Trophoblast cell (in vitro differentiated cells and primary cell): ENCODE measurements around the gene RNU6-9.

ENCODE experiments used
- DNase-seq, 2 donors: peaks; one replicate each; pipeline ENCODE4 v3.0.0-alpha.2; 2016
- H2AFZ ChIP-seq: 2 replicates; pipeline ENCODE4 v1.6.1; 2013; ENCODE audit warnings: low read length, moderate library complexity, mild to moderate bottlenecking; ENCODE audit not compliant: insufficient read depth, poor library complexity
- H2AK5ac ChIP-seq: 2 replicates; pipeline ENCODE4 v1.6.1; 2013; ENCODE audit warnings: mild to moderate bottlenecking, low read length
- H2BK120ac ChIP-seq: 2 replicates; pipeline ENCODE4 v1.6.1; 2013; ENCODE audit warnings: low read length, mild to moderate bottlenecking, moderate library complexity; ENCODE audit not compliant: insufficient read depth, poor library complexity
- H2BK12ac ChIP-seq: 2 replicates; pipeline ENCODE4 v1.6.1; 2013; ENCODE audit warnings: mild to moderate bottlenecking, low read length, moderate library complexity
- H2BK5ac ChIP-seq: 2 replicates; pipeline ENCODE4 v1.6.1; 2013; ENCODE audit warnings: low read length, low read depth, moderate library complexity, mild to moderate bottlenecking; ENCODE audit not compliant: poor library complexity
- H3K14ac ChIP-seq: 2 replicates; pipeline ENCODE4 v1.6.1; 2013; ENCODE audit warnings: mild to moderate bottlenecking, low read length
- H3K18ac ChIP-seq: 2 replicates; pipeline ENCODE4 v1.6.1; 2013; ENCODE audit warnings: mild to moderate bottlenecking, low read length
- H3K23ac ChIP-seq: 2 replicates; pipeline ENCODE4 v1.6.1; 2013; ENCODE audit warnings: low read length
- H3K27ac ChIP-seq: 2 replicates; pipeline ENCODE4 v1.5.1; 2013; ENCODE audit warnings: low read depth, mild to moderate bottlenecking, inconsistent platforms, low read length, moderate library complexity
- H3K27me3 ChIP-seq: 2 replicates; pipeline ENCODE4 v1.6.1; 2013; ENCODE audit warnings: inconsistent platforms, mild to moderate bottlenecking, low read length, moderate library complexity; ENCODE audit not compliant: insufficient read depth
- H3K36me3 ChIP-seq, 2 experiments: 1 replicate in 1 of 2; 2 replicates in 1 of 2; pipeline ENCODE4 v1.6.1; 2013; ENCODE audit warnings: low read length in 2 of 2, mild to moderate bottlenecking in 2 of 2, moderate library complexity in 1 of 2; ENCODE audit not compliant: insufficient read depth in 2 of 2, control insufficient read depth in 1 of 2
- H3K4ac ChIP-seq: 2 replicates; pipeline ENCODE4 v1.6.1; 2013; ENCODE audit warnings: low read depth, mild to moderate bottlenecking, low read length, moderate library complexity
- H3K4me1 ChIP-seq, 2 experiments: 1 replicate in 1 of 2; 2 replicates in 1 of 2; pipeline ENCODE4 v1.6.1; 2013; ENCODE audit warnings: low read length in 2 of 2, mild to moderate bottlenecking in 2 of 2, moderate library complexity in 1 of 2; ENCODE audit not compliant: insufficient read depth in 2 of 2, control insufficient read depth in 1 of 2
- H3K4me2 ChIP-seq: 2 replicates; pipeline ENCODE4 v1.6.1; 2013; ENCODE audit warnings: inconsistent platforms, mild to moderate bottlenecking, low read length, moderate library complexity
- H3K4me3 ChIP-seq: 2 replicates; pipeline ENCODE4 v1.5.1; 2013; ENCODE audit warnings: mild to moderate bottlenecking, low read depth, low read length, inconsistent platforms
- H3K79me1 ChIP-seq: one replicate; pipeline ENCODE4 v1.6.1; 2013; ENCODE audit warnings: low read length
- H3K79me2 ChIP-seq: 2 replicates; pipeline ENCODE4 v1.6.1; 2013; ENCODE audit warnings: low read length, mild to moderate bottlenecking; ENCODE audit not compliant: control insufficient read depth, insufficient read depth, poor library complexity
- H3K9ac ChIP-seq: 2 replicates; pipeline ENCODE4 v1.6.1; 2013; ENCODE audit warnings: mild to moderate bottlenecking, low read length
- H3K9me3 ChIP-seq: 2 replicates; pipeline ENCODE4 v1.6.1; 2013; ENCODE audit warnings: low read depth, mild to moderate bottlenecking, control low read depth, inconsistent platforms, low read length; ENCODE audit not compliant: insufficient read depth
- H4K12ac ChIP-seq: 2 replicates; pipeline ENCODE4 v1.6.1; 2013; ENCODE audit warnings: low read depth, mild to moderate bottlenecking, low read length, moderate library complexity
- H4K8ac ChIP-seq: 2 replicates; pipeline ENCODE4 v1.6.1; 2013; ENCODE audit warnings: low read depth, mild to moderate bottlenecking, low read length, moderate library complexity
- H4K91ac ChIP-seq: one replicate; pipeline ENCODE4 v1.6.1; 2013; ENCODE audit warnings: low read depth, mild to moderate bottlenecking, low read length, moderate library complexity
- WGBS: extraction: QIAGEN DNeasy Blood & Tissue Kit; methylation state at CpG from one replicate; pipeline ENCODE4 v1.1.7; 2013; ENCODE audit warnings: missing lambda C conversion rate; ENCODE audit not compliant: insufficient read length, insufficient coverage; ENCODE audit errors: extremely low coverage; 5-methylcytosine and 5-hydroxymethylcytosine counted together

The RNU6-9 gene

GRCh38 chr19:855142-855541 lies 38.1 kb upstream of the RNU6-9 start:
- H3K79me2 ChIP-seq, result no peaks in the 10 kb centered on the region
- H3K18ac ChIP-seq, result no peak overlapping the region
- H3K14ac ChIP-seq, result no peak overlapping the region
- H4K91ac ChIP-seq, result no peak overlapping the region
- H3K79me1 ChIP-seq, result no peaks in the 10 kb centered on the region
- H2BK5ac ChIP-seq, result no peak overlapping the region
- H2BK120ac ChIP-seq, result no peak overlapping the region
- H3K27ac ChIP-seq, result no peak overlapping the region
- no peak overlapping the region for H4K8ac ChIP-seq
- no peak overlapping the region for H3K4me3 ChIP-seq
- no peaks in the 10 kb centered on the region for H3K27me3 ChIP-seq
- H3K4me1 ChIP-seq, result peaks cover 0 to 5% of the 10 kb centered on the region in 2 experiments
- no peak overlapping the region for H3K23ac ChIP-seq
- H3K9ac ChIP-seq, result no peak overlapping the region
- H3K4me2 ChIP-seq, result no peak overlapping the region
- peaks cover 3% of the 10 kb centered on the region for H3K9me3 ChIP-seq
- H2AFZ ChIP-seq, result no peak overlapping the region
- H3K36me3 ChIP-seq, result no peaks in the 10 kb centered on the region
- WGBS, result no CpG with 5 or more reads among the region's 12 CpGs
- DNase-seq, result no peak
- no peak overlapping the region for H3K4ac ChIP-seq
- H4K12ac ChIP-seq, result no peak overlapping the region
- H2BK12ac ChIP-seq, result no peak overlapping the region
- H2AK5ac ChIP-seq, result no peak overlapping the region

- H4K12ac ChIP-seq, result no peak overlapping the region
Observed at GRCh38 chr19:855566-856120, 37.6 kb upstream of the RNU6-9 start.

GRCh38 chr19:858284-858683 lies 35.0 kb upstream of the RNU6-9 start:
- Histone ChIP-seq H2BK5ac (no peak overlapping the region), H3K79me1 (no peaks in the 10 kb centered on the region), H3K4me2 (no peak overlapping the region), H2BK12ac (no peak overlapping the region), H3K4me3 (no peak overlapping the region), H3K4me1 (peaks cover 4 to 9% of the 10 kb centered on the region in 2 experiments), H4K12ac (no peak overlapping the region), H3K79me2 (no peaks in the 10 kb centered on the region), H4K91ac (no peak overlapping the region), H3K9ac (no peak overlapping the region), H2BK120ac (no peak overlapping the region), H3K9me3 (peaks cover 16% of the 10 kb centered on the region), H3K14ac (no peak overlapping the region), H3K36me3 (no peaks in the 10 kb centered on the region), H3K4ac (no peak overlapping the region), H3K27ac (no peak overlapping the region), H3K18ac (no peak overlapping the region), H2AFZ (no peak overlapping the region), H3K27me3 (peaks cover 11% of the 10 kb centered on the region), H3K23ac (no peak overlapping the region), H2AK5ac (no peak overlapping the region), H4K8ac (no peak overlapping the region)
- DNase-seq, result no peak
- no CpG with 5 or more reads among the region's 9 CpGs for WGBS

More at GRCh38 chr19:855566-856120, 37.6 kb upstream of the RNU6-9 start:
- Histone ChIP-seq H3K9ac (no peak overlapping the region), H3K79me1 (no peaks in the 10 kb centered on the region), H2AK5ac (no peak overlapping the region), H3K14ac (no peak overlapping the region), H4K8ac (no peak overlapping the region), H3K4me3 (no peak overlapping the region), H3K18ac (no peak overlapping the region), H3K27me3 (peaks cover 3% of the 10 kb centered on the region), H3K9me3 (peaks cover 5% of the 10 kb centered on the region), H2BK12ac (no peak overlapping the region), H2BK120ac (no peak overlapping the region), H3K23ac (no peak overlapping the region), H4K91ac (no peak overlapping the region), H3K4me1 (peaks cover 3 to 5% of the 10 kb centered on the region in 2 experiments), H2AFZ (no peak overlapping the region), H3K36me3 (no peaks in the 10 kb centered on the region), H2BK5ac (no peak overlapping the region), H3K79me2 (no peaks in the 10 kb centered on the region), H3K4ac (no peak overlapping the region), H3K4me2 (no peak overlapping the region), H3K27ac (no peak overlapping the region)
- DNase-seq, result no peak
- no CpG with 5 or more reads among the region's 40 CpGs for WGBS

- H2AK5ac ChIP-seq, result no peak within 1 kb of the TSS
- no peak within 1 kb of the TSS for H3K14ac ChIP-seq
- no peaks in the 10 kb centered on the region for H3K79me1 ChIP-seq
- H3K9me3 ChIP-seq, result peaks cover 16% of the 10 kb centered on the region
- H4K91ac ChIP-seq, result no peak within 1 kb of the TSS
- DNase-seq, result no peak
- H2BK12ac ChIP-seq, result no peak within 1 kb of the TSS
- WGBS, result no CpG with 5 or more reads among the region's 24 CpGs
- peaks cover 11% of the 10 kb centered on the region for H3K27me3 ChIP-seq
- no peak within 1 kb of the TSS for H2BK5ac ChIP-seq
- H2AFZ ChIP-seq, result peak within 1 kb of the TSS; percentile 27
- H3K79me2 ChIP-seq, result no peaks in the 10 kb centered on the region
- no peaks in the 10 kb centered on the region for H3K36me3 ChIP-seq
- H4K12ac ChIP-seq, result no peak within 1 kb of the TSS
- H4K8ac ChIP-seq, result no peak within 1 kb of the TSS
- peak within 1 kb of the TSS; percentile 47 for H3K4me2 ChIP-seq
- H3K18ac ChIP-seq, result no peak within 1 kb of the TSS
- no peak within 1 kb of the TSS for H3K23ac ChIP-seq
- no peak within 1 kb of the TSS for H3K4ac ChIP-seq
- peaks cover 4 to 9% of the 10 kb centered on the region in 2 experiments for H3K4me1 ChIP-seq
- no peak within 1 kb of the TSS for H3K27ac ChIP-seq
- H2BK120ac ChIP-seq, result no peak within 1 kb of the TSS
- no peak within 1 kb of the TSS for H3K9ac ChIP-seq
- peak within 1 kb of the TSS; percentile 46 for H3K4me3 ChIP-seq
Observed at GRCh38 chr19:858868-859843, 34.1 kb upstream of the RNU6-9 start, which contains the start of gene CFD. Gene CFD, plus strand, starts transcription at chr19:859664. Its CDS starts 26 bp downstream, at chr19:859690.
